ENCODE results near the gene CMIP.
"Not testable (repeated sequence)": the region's sequence is repeated elsewhere in the genome, so short reads cannot be mapped to it uniquely, and the experiment has no call there.

GRCh38 chr16:81522851-81523250, 78.2 kb downstream of the CMIP start:
- TF ChIP-seq CTCF (IDR thresholded peaks at IDR 0.05; ENCODE audit: borderline replicate concordance, extremely low read depth, low read length, poor library complexity, severe bottlenecking); EZH2 (IDR thresholded peaks at IDR 0.05; ENCODE audit: borderline replicate concordance, low read depth, low read length, severe bottlenecking): not testable (repeated sequence)
